Measurements from ENCODE around the gene CNTNAP2.

- no peak for TF ChIP-seq CTCF (conservative IDR thresholded peaks at IDR 0.05)
- no peak for TF ChIP-seq ZFX (IDR thresholded peaks at IDR 0.05)
Observed at GRCh38 chr7:147639751-147640150, 1523.2 kb downstream of the CNTNAP2 start.

Data from C4-2B (cell line).